ENCODE measurements around the gene LRRFIP2.
"Not testable (repeated sequence)": the region's sequence is repeated elsewhere in the genome, so short reads cannot be mapped to it uniquely, and the experiment has no call there.

LRRFIP2 gene

GRCh38 chr3:37154668-37155314, 19.6 kb downstream of the LRRFIP2 start:
- DNase-seq = no peak
- in situ Hi-C loops (cut with HindIII; ENCODE audit: low pct_ligation_motif_present, low pct_unique_long_range_greater_than_20kb, low sequenced_read_pairs) = no loop called here

DNA sequence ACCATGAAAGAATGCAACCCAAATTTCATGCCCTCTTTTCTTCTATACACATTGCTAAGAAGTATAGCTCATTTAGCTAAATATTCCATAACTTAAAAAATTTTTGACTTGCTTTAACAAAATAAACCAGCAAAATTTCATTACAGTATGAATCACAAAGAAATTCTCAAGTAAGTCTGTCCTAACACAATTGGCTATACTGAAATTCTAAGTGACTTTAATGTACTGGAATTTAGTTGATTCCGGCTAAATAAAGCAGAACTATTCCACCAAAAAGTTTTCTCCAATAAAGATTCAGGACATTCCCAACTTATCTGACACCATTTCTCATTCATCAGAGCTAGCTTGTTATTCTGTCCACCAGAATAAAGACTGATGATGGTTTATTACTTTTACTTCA, 23.8 kb downstream of the LRRFIP2 start:
- DNase-seq = no peak
- in situ Hi-C loops (cut with HindIII; ENCODE audit: low pct_ligation_motif_present, low pct_unique_long_range_greater_than_20kb, low sequenced_read_pairs) = no loop called here

GRCh38 chr3:37149257-37149656, 25.1 kb downstream of the LRRFIP2 start:
- DNase-seq = no peak

GRCh38 chr3:37148208-37148607, 26.2 kb downstream of the LRRFIP2 start:
- in situ Hi-C loops (cut with HindIII; ENCODE audit: low pct_ligation_motif_present, low pct_unique_long_range_greater_than_20kb, low sequenced_read_pairs) = no loop called here
- DNase-seq = no peak

More at GRCh38 chr3:37149257-37149656, 25.1 kb downstream of the LRRFIP2 start:
- in situ Hi-C loops (cut with HindIII; ENCODE audit: low pct_ligation_motif_present, low pct_unique_long_range_greater_than_20kb, low sequenced_read_pairs) = no loop called here

- in situ Hi-C loops (cut with HindIII; ENCODE audit: low pct_ligation_motif_present, low pct_unique_long_range_greater_than_20kb, low sequenced_read_pairs) = no loop called here
- no peak for DNase-seq
These were observed 26.7 kb downstream of the LRRFIP2 start for GRCh38 chr3:37147666-37148065.

GRCh38 chr3:37146927-37147326, 27.5 kb downstream of the LRRFIP2 start:
- in situ Hi-C loops (cut with HindIII; ENCODE audit: low pct_ligation_motif_present, low pct_unique_long_range_greater_than_20kb, low sequenced_read_pairs); DNase-seq: not testable (repeated sequence)

GRCh38 chr3:37145611-37146010, 28.8 kb downstream of the LRRFIP2 start:
- DNase-seq = no peak
- in situ Hi-C loops (cut with HindIII; ENCODE audit: low pct_ligation_motif_present, low pct_unique_long_range_greater_than_20kb, low sequenced_read_pairs) = no loop called here

- in situ Hi-C loops (cut with HindIII; ENCODE audit: low pct_ligation_motif_present, low pct_unique_long_range_greater_than_20kb, low sequenced_read_pairs) = no loop called here
- DNase-seq = no peak
These were observed 29.6 kb downstream of the LRRFIP2 start for GRCh38 chr3:37144806-37145205.

DNA sequence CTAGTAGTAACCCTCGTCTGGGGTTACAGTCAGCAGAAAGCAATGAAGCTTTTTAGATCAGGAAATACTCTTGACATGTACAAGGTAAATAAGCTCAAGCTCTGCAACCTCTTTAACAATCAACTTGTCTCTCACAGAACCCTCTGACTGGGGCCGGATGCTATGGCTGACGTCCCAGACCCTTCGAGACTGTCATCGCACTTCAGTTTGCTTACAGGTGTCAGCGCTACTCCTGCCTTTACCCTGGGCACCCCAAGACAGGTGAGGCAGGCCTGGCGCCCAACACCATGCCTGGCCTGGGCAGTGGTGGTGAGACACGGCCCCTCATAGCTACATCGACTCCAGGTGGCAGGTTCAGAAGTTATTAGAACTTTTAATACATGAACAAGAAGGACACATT, 30.6 kb downstream of the LRRFIP2 start:
- DNase-seq = no peak
- in situ Hi-C loops (cut with HindIII; ENCODE audit: low pct_ligation_motif_present, low pct_unique_long_range_greater_than_20kb, low sequenced_read_pairs) = no loop called here

DNA sequence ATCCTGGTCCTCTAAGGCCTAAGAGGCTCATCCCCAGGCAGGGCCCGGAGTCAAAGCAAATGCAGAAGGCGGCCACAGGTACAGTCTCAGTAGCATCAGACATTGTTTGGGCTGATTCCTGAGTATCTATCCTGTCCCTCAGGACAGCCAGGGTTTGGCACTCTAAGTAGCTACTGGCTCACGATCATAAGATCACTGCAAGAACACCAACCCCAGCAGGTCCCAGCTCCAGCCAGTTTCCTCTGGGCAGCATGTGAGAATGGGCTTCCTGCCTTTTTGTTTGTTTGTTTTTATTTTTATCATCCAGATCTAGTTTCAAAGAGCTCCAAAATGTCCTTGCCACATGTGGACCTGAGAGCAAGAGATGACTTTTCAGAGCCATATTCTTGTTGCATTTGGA, 32.7 kb downstream of the LRRFIP2 start:
- in situ Hi-C loops (cut with HindIII; ENCODE audit: low pct_ligation_motif_present, low pct_unique_long_range_greater_than_20kb, low sequenced_read_pairs) = no loop called here

DNA sequence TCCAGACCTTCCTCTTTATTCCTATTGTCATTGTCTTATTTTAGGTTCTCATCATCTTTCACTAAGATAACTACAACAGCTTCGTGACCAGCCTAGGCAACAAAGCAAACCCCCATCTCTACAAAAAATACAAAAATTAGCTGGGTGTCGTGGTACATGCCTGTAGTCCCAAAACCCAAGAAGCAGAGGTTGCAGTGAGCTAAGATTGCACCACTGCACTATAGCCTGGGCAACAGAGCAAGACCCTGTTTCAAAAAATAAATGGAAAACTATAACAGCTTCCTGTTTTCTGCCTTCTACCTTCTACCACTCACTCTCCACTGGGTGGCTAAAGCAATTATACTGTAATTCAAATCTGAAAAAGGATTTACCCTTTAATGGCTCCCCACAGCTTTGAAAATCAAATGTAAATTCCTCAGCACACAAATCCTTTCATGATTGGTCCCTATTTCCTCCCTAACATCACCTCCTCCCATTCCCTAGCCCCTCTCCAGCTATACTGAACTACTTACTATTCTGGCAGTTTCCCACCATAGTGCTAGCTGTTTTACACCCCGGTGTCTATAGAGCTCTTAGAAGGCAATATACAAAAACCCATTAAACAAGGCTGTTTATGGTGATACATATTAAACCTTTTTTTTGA, 33.4 kb downstream of the LRRFIP2 start:
- in situ Hi-C loops (cut with HindIII; ENCODE audit: low pct_ligation_motif_present, low pct_unique_long_range_greater_than_20kb, low sequenced_read_pairs) = no loop called here
- DNase-seq = no peak

More for the DNA sequence above, 32.7 kb downstream of the LRRFIP2 start:
- no peak for DNase-seq

- DNase-seq = no peak
- in situ Hi-C loops (cut with HindIII; ENCODE audit: low pct_ligation_motif_present, low pct_unique_long_range_greater_than_20kb, low sequenced_read_pairs) = no loop called here
These were observed 34.8 kb downstream of the LRRFIP2 start for GRCh38 chr3:37139567-37140052.

- no peak for DNase-seq
- in situ Hi-C loops (cut with HindIII; ENCODE audit: low pct_ligation_motif_present, low pct_unique_long_range_greater_than_20kb, low sequenced_read_pairs) = no loop called here
These were observed 35.6 kb downstream of the LRRFIP2 start for GRCh38 chr3:37138816-37139215.

- DNase-seq = no peak
- in situ Hi-C loops (cut with HindIII; ENCODE audit: low pct_ligation_motif_present, low pct_unique_long_range_greater_than_20kb, low sequenced_read_pairs) = no loop called here
These were observed 36.9 kb downstream of the LRRFIP2 start for GRCh38 chr3:37137516-37137915.

DNA sequence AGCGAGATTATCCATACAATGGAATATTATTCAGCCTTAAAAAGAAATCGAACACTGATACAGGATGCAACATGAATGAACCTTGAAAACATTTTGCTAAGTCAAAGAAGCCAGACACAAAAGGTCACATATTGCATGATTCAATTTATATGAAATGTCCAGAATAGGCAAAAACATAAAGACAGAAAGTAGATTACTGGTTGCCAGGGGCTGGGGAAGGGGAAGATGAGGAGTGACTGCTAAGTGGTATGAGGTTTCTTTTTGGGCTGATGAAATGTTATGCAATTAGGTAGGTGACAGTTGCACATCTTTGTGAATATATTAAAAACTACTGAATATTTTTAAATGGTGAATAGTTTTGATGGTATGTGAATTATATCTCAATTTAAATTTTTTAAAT, 38.3 kb downstream of the LRRFIP2 start:
- DNase-seq = no peak
- in situ Hi-C loops (cut with HindIII; ENCODE audit: low pct_ligation_motif_present, low pct_unique_long_range_greater_than_20kb, low sequenced_read_pairs) = no loop called here

- in situ Hi-C loops (cut with HindIII; ENCODE audit: low pct_ligation_motif_present, low pct_unique_long_range_greater_than_20kb, low sequenced_read_pairs) = no loop called here
- DNase-seq = no peak
These were observed 38.8 kb downstream of the LRRFIP2 start for GRCh38 chr3:37135561-37135960.

DNA sequence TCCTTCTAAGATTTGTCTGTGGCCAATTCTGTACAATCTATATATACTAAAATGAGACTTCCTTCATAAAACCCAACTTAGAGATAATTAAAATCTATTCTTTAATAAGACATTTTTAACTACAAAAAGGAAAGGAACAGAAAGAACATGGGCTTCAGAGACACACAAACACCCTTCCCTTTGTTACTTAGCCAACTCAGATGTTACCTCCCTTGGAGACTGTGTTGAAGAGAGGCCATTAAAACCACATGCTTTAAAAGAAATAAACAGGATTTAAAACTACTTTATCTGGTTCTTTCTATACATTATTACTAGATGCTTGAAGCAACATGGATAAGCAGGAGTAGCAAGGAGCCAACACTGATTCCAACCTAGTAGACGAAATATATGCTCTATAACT, 42.0 kb downstream of the LRRFIP2 start:
- in situ Hi-C loops (cut with HindIII; ENCODE audit: low pct_ligation_motif_present, low pct_unique_long_range_greater_than_20kb, low sequenced_read_pairs) = no loop called here
- DNase-seq = no peak

DNA sequence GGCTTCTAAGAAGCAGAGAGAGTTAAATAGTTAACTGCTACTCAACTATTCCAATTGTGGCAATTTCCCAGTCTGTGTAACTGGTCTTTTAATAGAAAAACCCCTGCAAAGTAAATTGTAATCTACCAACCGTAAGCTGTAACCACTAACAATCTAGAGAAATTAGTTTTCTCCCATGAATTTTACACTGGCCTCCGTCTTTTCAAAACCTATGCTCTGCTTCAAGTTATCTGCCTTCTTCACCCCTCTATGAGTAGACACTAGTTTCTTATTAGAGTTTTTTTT, 42.6 kb downstream of the LRRFIP2 start:
- in situ Hi-C loops (cut with HindIII; ENCODE audit: low pct_ligation_motif_present, low pct_unique_long_range_greater_than_20kb, low sequenced_read_pairs) = no loop called here
- no peak for DNase-seq

DNA sequence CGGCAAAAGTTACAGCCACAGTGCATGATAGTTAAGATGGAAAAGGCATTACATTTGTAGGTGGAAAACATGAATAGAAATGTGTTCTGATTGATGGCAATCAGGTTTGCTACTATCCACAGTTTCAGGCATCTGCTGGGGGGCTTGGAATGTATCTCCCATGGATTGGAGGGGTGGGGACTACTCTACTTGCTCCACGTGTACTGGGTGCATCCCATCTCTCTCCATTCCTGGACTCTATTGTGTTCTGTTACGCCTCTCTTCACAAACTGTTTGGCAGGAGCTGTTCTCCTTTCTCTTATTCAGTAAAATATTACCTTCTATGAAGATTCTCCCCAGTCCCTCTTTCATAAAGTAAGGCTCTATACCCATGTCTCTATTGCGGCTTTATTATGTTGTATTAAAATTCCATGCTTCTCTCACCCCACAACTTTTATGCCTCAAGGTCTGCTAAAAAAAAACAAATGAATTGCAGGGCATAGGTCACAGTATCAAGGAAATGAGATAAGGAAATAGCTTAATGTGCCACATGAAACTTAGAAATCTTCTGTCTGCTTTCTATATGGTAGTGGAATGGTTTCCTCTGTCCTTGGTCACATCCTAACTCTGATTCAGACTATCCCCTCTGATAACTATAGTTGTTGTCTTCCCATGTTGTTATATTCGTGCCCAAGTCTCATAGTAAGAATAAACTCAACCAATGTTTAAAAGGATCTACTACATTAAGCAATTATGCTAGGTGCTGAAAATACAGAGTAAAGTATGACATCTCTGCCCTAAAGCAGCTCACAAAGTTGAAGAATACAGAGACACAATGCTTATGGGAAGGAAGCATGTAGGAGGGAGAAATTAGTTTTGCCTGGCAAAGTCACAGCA, 43.2 kb downstream of the LRRFIP2 start:
- DNase-seq = no peak
- in situ Hi-C loops (cut with HindIII; ENCODE audit: low pct_ligation_motif_present, low pct_unique_long_range_greater_than_20kb, low sequenced_read_pairs) = no loop called here

- in situ Hi-C loops (cut with HindIII; ENCODE audit: low pct_ligation_motif_present, low pct_unique_long_range_greater_than_20kb, low sequenced_read_pairs) = no loop called here
- DNase-seq = no peak
These were observed 43.9 kb downstream of the LRRFIP2 start for GRCh38 chr3:37130448-37130847.

Data from ACHN (cell line).